OCI-LY7 (cell line): Measurements from ENCODE around the gene CAPN8. TPM values are rescaled to one million over a fixed set of nuclear protein-coding genes. Genes with fewer than 3 reads are reported as not detected.

Experiments
- BruUV-seq: library from RNA; stranded (reverse); fragments of 400-500 nt; replicated peaks from 2 replicates; lab custom pipeline; 2021; lab: Mats Ljungman, UMichigan
- CTCF ChIA-PET: fragments of 300-600 bp; sonication (Branson Sonifier 250); formaldehyde crosslinking; loops from one replicate; lab custom pipeline; 2022; ENCODE audit warnings: antibody characterized with exemption; ENCODE audit not compliant: unreplicated experiment; lab: Charles Lee
- POLR2A ChIA-PET: fragments of 300-600 bp; sonication (Branson Sonifier 250); formaldehyde crosslinking; loops from one replicate; lab custom pipeline; 2022; ENCODE audit warnings: antibody characterized with exemption; lab: Charles Lee
- DNase-seq: peaks from one replicate; pipeline ENCODE4 v3.0.0-alpha.2; 2015; ENCODE audit warnings: low spot score
- H2AFZ ChIP-seq: fragments of 200-600 bp; sonication (generic), shearing (Covaris generic); 2 replicates; pipeline ENCODE4 v1.6.1; 2014; ENCODE audit warnings: mild to moderate bottlenecking, antibody characterized with exemption, low read length, moderate library complexity
- H3K27ac ChIP-seq: fragments of 200-600 bp; sonication (generic); 2 replicates; pipeline ENCODE4 v1.5.1; 2014; ENCODE audit warnings: mixed run types, low read depth, mild to moderate bottlenecking, moderate library complexity, low read length, inconsistent platforms; ENCODE audit not compliant: poor library complexity, severe bottlenecking
- H3K36me3 ChIP-seq: fragments of 200-600 bp; sonication (generic); 2 replicates; pipeline ENCODE4 v1.6.1; 2014; ENCODE audit warnings: mild to moderate bottlenecking, antibody characterized with exemption, low read length, moderate library complexity, mixed read lengths; ENCODE audit not compliant: insufficient read depth
- H3K4me1 ChIP-seq: fragments of 200-600 bp; sonication (generic); 2 replicates; pipeline ENCODE4 v1.5.1; 2014; ENCODE audit warnings: mild to moderate bottlenecking, low read length; ENCODE audit not compliant: insufficient read depth, poor library complexity, severe bottlenecking
- H3K4me2 ChIP-seq: fragments of 200-600 bp; sonication (generic); 2 replicates; pipeline ENCODE4 v1.6.1; 2014; ENCODE audit warnings: mild to moderate bottlenecking, low read length
- H3K4me3 ChIP-seq: fragments of 200-600 bp; sonication (generic); 2 replicates; pipeline ENCODE4 v1.5.1; 2014; ENCODE audit warnings: mild to moderate bottlenecking, low read depth, low read length; ENCODE audit not compliant: poor library complexity, severe bottlenecking
- H3K79me2 ChIP-seq: fragments of 200-600 bp; sonication (generic); 2 replicates; pipeline ENCODE4 v1.6.1; 2016; ENCODE audit warnings: low read depth, mild to moderate bottlenecking, low read length, moderate library complexity, mixed read lengths; ENCODE audit not compliant: insufficient read depth
- H3K9me2 ChIP-seq: fragments of 200-600 bp; sonication (generic); 2 replicates; pipeline ENCODE4 v1.6.1; 2016; ENCODE audit warnings: mild to moderate bottlenecking, low read length, mixed read lengths; ENCODE audit not compliant: insufficient read depth
- H3K9me3 ChIP-seq: fragments of 200-600 bp; sonication (generic); 2 replicates; pipeline ENCODE4 v1.6.1; 2014; ENCODE audit warnings: mild to moderate bottlenecking, mixed run types, low read length, mixed read lengths
- H4K20me1 ChIP-seq: fragments of 200-600 bp; sonication (generic); 2 replicates; pipeline ENCODE4 v1.6.1; 2014; ENCODE audit warnings: mild to moderate bottlenecking, antibody characterized with exemption, low read length, moderate library complexity, mixed read lengths; ENCODE audit not compliant: insufficient read depth
- EZH2phosphoT487 ChIP-seq: fragments of 200-600 bp; sonication (generic); IDR thresholded peaks from 2 replicates; pipeline ENCODE4 v1.6.1; 2018; ENCODE audit warnings: low read depth, borderline replicate concordance, mild to moderate bottlenecking, mixed run types, antibody characterized with exemption, low read length, moderate library complexity, mixed read lengths
- intact Hi-C: fragments of 100-400 bp; cut with micrococcal nuclease; formaldehyde crosslinking; loops from one replicate; pipeline ENCODE4 v1.10.0; 2022; ENCODE audit not compliant: unreplicated experiment
- total RNA-seq, 2 experiments: library from RNA; depleted of rRNA in 1 of 2; stranded (reverse); fragments of >200 nt in 1 of 2; shearing (Covaris generic) in 1 of 2; gene quantifications; 2 replicates each; pipeline ENCODE4 v1.2.3, GENCODE V29; 2014 to 2022
- TF ChIP-seq, protein P1 (sequence below): fragments of 200-600 bp; sonication (generic); conservative IDR thresholded peaks from 2 replicates; pipeline ENCODE4 v1.5.1; 2014; ENCODE audit warnings: mild to moderate bottlenecking, antibody characterized with exemption, low read length, moderate library complexity, mixed read lengths

The CAPN8 gene
- total RNA-seq, 2 experiments from 2014 or later, result not detected

DNA sequence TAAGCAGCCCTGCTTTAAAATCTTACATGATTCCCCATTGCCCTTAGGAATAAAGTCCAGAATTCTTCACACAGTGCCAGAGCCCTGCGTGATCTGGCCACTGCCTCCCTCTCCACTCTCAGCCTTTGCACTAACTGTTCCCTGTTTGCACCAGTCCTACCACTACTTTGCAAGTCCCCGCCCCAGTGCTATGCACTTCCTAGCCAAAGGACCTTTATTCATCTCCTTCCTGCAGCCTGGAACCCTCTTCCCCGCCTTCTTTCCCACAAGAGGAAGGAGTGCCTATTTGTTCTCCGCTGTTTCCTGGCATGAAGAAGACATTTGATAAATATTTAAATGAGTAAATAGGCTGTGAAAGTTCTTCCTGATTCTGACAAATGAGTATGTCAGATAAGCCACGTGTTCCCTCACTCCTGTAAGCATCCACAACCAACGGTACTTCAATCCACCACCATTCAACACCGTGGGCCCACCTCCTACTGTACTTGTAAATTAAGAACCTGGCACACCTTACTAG, 23.9 kb downstream of the CAPN8 start:
- no peak overlapping the region for H2AFZ ChIP-seq
- no peaks in the 10 kb centered on the region for H3K9me3 ChIP-seq
- ChIA-PET CTCF (no interaction called here), POLR2A (no interaction called here)
- no peak overlapping the region for H3K4me3 ChIP-seq
- intact Hi-C loops, result no loop called here
- H4K20me1 ChIP-seq, result no peaks in the 10 kb centered on the region
- DNase-seq, result no peak
- no TSS peak for BruUV-seq
- no peak overlapping the region for H3K4me2 ChIP-seq
- H3K27ac ChIP-seq, result no peak overlapping the region
- TF ChIP-seq, protein P1, sequence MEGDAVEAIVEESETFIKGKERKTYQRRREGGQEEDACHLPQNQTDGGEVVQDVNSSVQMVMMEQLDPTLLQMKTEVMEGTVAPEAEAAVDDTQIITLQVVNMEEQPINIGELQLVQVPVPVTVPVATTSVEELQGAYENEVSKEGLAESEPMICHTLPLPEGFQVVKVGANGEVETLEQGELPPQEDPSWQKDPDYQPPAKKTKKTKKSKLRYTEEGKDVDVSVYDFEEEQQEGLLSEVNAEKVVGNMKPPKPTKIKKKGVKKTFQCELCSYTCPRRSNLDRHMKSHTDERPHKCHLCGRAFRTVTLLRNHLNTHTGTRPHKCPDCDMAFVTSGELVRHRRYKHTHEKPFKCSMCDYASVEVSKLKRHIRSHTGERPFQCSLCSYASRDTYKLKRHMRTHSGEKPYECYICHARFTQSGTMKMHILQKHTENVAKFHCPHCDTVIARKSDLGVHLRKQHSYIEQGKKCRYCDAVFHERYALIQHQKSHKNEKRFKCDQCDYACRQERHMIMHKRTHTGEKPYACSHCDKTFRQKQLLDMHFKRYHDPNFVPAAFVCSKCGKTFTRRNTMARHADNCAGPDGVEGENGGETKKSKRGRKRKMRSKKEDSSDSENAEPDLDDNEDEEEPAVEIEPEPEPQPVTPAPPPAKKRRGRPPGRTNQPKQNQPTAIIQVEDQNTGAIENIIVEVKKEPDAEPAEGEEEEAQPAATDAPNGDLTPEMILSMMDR, result no peak
- TF ChIP-seq EZH2phosphoT487, result no peak
- no peaks in the 10 kb centered on the region for H3K9me2 ChIP-seq
- no peaks in the 10 kb centered on the region for H3K79me2 ChIP-seq
- no peaks in the 10 kb centered on the region for H3K4me1 ChIP-seq
- no peaks in the 10 kb centered on the region for H3K36me3 ChIP-seq

DNA sequence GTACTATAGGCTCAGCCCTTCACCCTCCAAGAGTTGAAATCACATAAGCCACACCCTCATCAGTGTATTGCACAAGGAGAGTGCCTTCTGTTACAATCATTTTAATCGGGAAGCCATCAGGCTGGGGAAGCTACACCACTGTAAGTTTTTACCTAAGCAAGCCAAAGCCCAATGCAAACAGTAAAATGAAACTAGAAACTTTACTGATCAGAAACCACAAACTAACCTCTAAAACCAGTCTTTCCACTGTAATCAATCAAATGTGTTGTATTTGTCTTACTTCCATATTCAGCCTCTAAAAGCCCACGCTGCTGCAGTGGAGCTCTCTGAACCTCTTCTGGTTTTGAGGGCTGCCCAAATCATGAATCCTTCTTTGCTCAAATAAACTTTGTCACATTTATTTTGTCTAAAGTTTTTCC, 26.2 kb downstream of the CAPN8 start:
- Histone ChIP-seq H3K27ac (no peak overlapping the region), H4K20me1 (no peaks in the 10 kb centered on the region), H3K4me2 (no peak overlapping the region), H3K9me3 (no peaks in the 10 kb centered on the region), H3K79me2 (no peaks in the 10 kb centered on the region), H3K9me2 (no peaks in the 10 kb centered on the region), H3K4me3 (no peak overlapping the region), H3K4me1 (no peaks in the 10 kb centered on the region), H3K36me3 (no peaks in the 10 kb centered on the region), H2AFZ (no peak overlapping the region)
- CTCF ChIA-PET, result no interaction called here
- BruUV-seq, result no TSS peak
- POLR2A ChIA-PET, result no interaction called here
- DNase-seq, result no peak
- no peak for TF ChIP-seq EZH2phosphoT487
- TF ChIP-seq, protein P1, result no peak
- intact Hi-C loops, result no loop called here

DNA sequence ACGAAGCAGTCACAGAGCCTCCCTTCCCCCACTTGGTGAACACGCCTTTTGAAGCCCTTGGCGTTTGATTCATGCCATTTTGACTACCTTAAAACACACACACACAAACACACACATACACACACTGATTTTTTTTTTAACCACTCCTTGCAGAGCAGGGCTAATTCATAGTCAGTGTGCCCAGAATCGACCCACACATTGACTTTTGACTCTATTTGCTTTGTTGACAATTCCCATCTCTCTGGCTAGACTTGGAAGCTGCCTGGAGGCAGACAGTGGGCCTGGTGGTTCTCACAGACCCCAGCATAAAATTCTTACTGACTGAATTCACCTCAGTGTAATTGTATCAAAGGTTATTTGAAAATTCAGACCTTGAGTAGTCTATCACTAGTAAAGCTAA, 30.3 kb downstream of the CAPN8 start:
- Histone ChIP-seq H3K9me2 (no peaks in the 10 kb centered on the region), H3K79me2 (no peaks in the 10 kb centered on the region), H3K9me3 (no peaks in the 10 kb centered on the region), H4K20me1 (no peaks in the 10 kb centered on the region), H3K4me3 (no peak overlapping the region), H3K4me1 (no peaks in the 10 kb centered on the region), H3K4me2 (no peak overlapping the region), H3K36me3 (no peaks in the 10 kb centered on the region), H2AFZ (no peak overlapping the region), H3K27ac (no peak overlapping the region)
- intact Hi-C loops, result no loop called here
- POLR2A ChIA-PET, result no interaction called here
- no TSS peak for BruUV-seq
- no peak for DNase-seq
- CTCF ChIA-PET, result no interaction called here
- no peak for TF ChIP-seq EZH2phosphoT487
- TF ChIP-seq, protein P1, result no peak
